GM12891 (cell line): ENCODE results near the gene ALDH1A1.

Experiments used
- DNase-seq: peaks from one replicate; pipeline ENCODE4 v3.0.0; 2011; ENCODE audit warnings: low spot score; ENCODE audit not compliant: insufficient read length
- FAIRE-seq: peaks from 2 replicates; lab custom pipeline; 2011; peaks lifted over from hg19 to GRCh38; lab: Jason Lieb, UNC
- PAX5 ChIP-seq: IDR thresholded peaks from 2 replicates; pipeline ENCODE4 v1.6.1; 2011; ENCODE audit warnings: low read length, moderate library complexity, mild to moderate bottlenecking; ENCODE audit not compliant: insufficient read depth, severe bottlenecking
- POLR2A ChIP-seq: IDR thresholded peaks from 2 replicates; pipeline ENCODE4 v1.6.1; 2011; ENCODE audit warnings: low read depth, low read length, control low read depth
- POLR2AphosphoS5 ChIP-seq: IDR thresholded peaks from 2 replicates; pipeline ENCODE4 v1.6.1; 2011; ENCODE audit warnings: low read depth, low read length, control low read depth
- POU2F2 ChIP-seq: IDR thresholded peaks from 2 replicates; pipeline ENCODE4 v1.6.1; 2011; ENCODE audit warnings: low read depth, mild to moderate bottlenecking, control low read depth, low read length, moderate library complexity
- SPI1 ChIP-seq: IDR thresholded peaks from 2 replicates; pipeline ENCODE4 v1.6.1; 2011; ENCODE audit warnings: low read depth, low read length, control low read depth
- TAF1 ChIP-seq: IDR thresholded peaks from 2 replicates; pipeline ENCODE4 v1.6.1; 2011; ENCODE audit warnings: low read depth, low read length, control low read depth

Gene ALDH1A1

DNA sequence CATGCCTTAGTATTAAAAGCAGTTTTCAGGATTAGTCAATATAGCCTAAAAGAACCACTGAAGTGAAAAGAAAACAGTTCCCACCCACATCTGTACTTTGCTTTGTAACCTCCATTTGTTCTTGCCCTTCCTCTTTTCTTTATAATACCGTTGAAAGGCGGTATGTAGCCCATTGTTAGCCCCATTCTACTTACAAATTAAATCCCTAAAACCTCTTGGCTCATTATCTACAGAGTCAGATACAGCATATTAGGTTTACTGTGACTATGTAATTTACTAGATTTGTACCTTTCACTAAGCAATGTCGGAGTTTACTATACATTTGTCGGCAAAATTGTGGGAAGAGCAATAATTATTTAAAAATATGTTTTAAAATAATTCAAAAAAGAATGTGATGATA lies 17.3 kb downstream of the ALDH1A1 start:
- DNase-seq (no peak), FAIRE-seq (no peak)
- no peak for TF ChIP-seq SPI1
- TF ChIP-seq POLR2AphosphoS5: no peak
- no peak for TF ChIP-seq PAX5
- no peak for TF ChIP-seq POLR2A
- no peak for TF ChIP-seq POU2F2
- no peak for TF ChIP-seq TAF1

DNA sequence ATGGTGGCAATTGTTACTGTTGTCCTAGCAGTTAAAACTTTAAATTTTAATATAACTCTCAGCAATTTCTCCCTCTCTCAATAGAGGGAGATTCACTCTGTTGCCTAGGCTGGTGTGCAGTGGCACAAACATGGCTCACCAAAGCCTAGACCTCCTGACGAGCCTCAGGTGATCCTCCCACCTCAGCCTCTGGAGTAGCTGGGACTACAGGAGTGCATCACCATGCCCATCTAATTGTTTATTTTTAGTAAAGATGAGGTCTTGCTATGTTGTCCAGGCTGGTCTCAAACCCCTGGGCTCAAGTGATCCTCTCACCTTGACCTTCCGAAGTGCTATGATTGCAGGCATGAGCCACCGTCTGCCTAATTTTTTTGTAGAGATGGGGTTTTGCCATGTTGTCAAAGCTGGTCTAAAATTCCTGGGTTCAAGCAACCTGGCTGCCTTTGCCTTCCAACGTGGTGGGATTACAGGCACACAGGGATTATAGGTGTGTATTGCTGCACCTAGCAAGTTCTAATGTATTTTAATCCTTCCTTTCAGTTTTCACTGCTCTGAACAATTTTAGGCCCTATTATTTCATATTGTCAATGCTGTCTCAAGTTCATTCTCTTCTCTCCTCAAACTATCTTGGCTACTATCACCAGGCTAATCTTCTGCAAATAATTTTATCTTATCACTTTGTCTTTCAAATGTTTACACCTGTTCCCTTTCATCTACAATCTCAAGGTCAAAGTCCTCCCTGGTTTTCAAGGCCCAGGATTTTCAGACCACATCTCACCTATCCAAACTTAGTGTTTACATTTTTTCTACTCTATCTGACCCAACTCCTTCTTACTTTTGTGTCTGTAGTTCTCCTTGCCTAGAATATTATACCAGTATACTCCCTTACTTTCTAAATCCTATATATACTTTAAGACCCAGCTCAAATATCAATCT lies 18.9 kb downstream of the ALDH1A1 start:
- DNase-seq (no peak), FAIRE-seq (no peak)
- no peak for TF ChIP-seq POLR2AphosphoS5
- TF ChIP-seq SPI1: no peak
- no peak for TF ChIP-seq TAF1
- TF ChIP-seq PAX5: no peak
- no peak for TF ChIP-seq POU2F2
- no peak for TF ChIP-seq POLR2A

DNA sequence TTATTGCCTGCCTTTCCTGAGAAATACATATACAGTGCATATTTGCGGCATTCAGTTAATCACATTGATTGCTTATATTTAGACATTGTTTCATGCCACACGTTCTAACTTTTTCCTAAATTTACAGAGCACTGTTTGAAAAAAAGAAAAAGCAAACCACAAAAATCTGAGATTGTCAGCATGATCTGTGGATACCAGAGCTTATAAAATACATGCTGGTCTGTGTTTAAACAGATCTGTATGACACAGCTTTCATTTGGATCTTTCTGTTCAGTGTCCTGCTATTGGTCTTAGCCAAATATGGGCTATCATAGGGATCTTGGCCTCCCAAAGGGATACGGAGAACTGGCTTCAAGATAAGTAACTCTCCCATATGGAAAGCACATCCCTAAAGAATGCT lies 20.2 kb downstream of the ALDH1A1 start:
- no peak for FAIRE-seq
- no peak for DNase-seq
- TF ChIP-seq TAF1 (no peak), POU2F2 (no peak), SPI1 (no peak), POLR2A (no peak), POLR2AphosphoS5 (no peak), PAX5 (no peak)

DNA sequence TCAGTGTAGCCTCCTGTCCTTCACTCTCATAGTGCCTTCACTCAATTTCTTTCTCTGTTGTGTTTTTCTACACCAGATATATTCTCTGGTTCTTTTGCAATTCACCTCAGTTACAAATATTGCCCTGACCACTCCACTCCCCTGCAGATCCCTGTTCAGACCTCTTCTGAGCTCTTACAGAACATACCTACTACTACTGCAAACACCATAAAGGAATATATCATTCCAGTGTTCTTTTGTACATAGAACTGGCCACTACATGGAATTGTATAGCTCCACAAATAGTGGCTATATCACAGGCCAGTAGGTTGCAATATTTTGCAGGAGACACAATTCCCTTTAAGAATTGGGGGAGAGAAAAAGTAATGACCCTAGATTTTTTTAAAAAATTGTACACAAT lies 21.0 kb downstream of the ALDH1A1 start:
- FAIRE-seq: no peak
- no peak for DNase-seq
- no peak for TF ChIP-seq POU2F2
- no peak for TF ChIP-seq POLR2A
- no peak for TF ChIP-seq TAF1
- no peak for TF ChIP-seq POLR2AphosphoS5
- no peak for TF ChIP-seq SPI1
- TF ChIP-seq PAX5: no peak

DNA sequence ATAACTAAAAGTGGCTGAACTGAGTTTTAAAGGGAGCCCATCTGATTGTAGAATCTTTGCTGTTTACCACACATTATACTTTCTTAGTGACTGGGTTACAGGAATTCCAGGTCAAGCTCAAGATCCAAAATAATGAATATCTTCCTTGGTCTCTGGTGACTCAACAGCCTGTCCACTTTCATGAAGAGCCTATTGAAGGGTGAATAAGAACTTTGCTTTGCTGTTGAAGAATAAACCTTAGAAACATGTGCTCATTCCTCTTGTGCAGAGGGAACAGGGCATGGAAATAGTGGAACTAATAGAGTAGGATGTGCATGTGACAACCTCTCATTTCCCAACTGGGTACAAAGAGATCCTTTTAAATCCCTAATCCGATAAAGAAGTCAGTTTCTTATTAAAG lies 21.4 kb downstream of the ALDH1A1 start:
- no peak for DNase-seq
- TF ChIP-seq PAX5 (no peak), SPI1 (no peak), POLR2AphosphoS5 (no peak), POLR2A (no peak), TAF1 (no peak), POU2F2 (no peak)
- no peak for FAIRE-seq

DNA sequence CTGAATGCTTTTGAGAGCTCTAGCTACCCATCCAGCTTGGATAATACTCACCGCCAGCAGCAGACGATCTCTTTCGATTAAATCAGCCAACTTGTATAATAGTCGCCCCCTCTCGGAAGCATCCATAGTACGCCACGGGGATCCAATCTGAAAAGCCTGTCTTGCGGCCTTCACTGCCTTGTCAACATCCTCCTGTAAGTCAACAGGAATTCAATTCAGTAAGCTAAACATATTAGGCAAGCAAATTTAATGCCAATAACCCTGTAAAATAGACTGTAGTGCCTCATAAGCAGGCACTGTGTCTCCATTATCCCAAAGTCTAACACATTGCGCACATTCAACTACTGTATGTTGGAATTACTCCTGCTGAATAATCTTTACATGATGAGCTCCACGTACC lies 22.0 kb downstream of the ALDH1A1 start:
- no peak for DNase-seq
- no peak for FAIRE-seq
- TF ChIP-seq PAX5 (no peak), TAF1 (no peak), POLR2AphosphoS5 (no peak), SPI1 (no peak), POU2F2 (no peak), POLR2A (no peak)

DNA sequence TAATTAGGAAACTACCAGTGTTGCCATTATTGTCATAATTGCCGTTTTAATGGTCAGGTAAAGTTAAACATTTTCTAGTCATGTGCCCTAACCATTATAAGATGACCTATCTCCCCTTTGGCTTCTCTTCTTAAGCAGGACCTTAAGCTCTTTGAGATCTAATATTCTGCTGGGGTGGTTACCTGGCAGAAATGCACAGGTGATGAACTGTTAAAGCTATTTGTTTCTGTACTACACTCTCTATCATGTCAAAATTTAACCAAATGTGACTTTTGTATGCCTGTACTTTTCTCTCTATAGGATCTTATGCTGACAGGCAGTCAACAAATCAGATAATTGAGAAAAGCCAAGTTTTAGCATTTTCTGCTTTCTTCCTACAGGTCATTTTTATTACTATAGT lies 23.3 kb downstream of the ALDH1A1 start:
- no peak for DNase-seq
- no peak for FAIRE-seq
- no peak for TF ChIP-seq POLR2A
- no peak for TF ChIP-seq POLR2AphosphoS5
- TF ChIP-seq TAF1: no peak
- TF ChIP-seq POU2F2: no peak
- TF ChIP-seq SPI1: no peak
- no peak for TF ChIP-seq PAX5

DNA sequence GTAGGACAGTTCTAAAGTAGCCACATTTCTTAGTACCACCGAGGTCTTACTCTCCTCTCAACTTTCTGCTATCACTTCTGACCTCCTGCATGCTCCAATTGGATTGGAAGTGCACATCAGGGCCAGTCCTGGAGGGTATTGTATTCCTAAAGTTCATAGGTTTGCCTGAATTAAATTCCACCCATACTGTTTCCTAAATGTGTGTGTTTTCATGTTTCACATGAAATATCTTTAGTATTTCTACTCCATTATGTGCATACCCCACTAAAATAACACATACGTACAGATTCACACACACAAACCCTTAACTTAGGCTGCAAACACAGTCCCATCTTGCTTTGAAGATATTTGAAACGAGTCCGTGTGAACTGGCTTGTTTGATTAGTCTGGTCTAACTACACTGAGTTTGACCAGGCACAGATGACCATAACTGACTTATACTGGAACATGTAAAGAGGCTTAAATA lies 24.8 kb downstream of the ALDH1A1 start:
- TF ChIP-seq PAX5 (no peak), POU2F2 (no peak), SPI1 (no peak), POLR2A (no peak), POLR2AphosphoS5 (no peak), TAF1 (no peak)
- DNase-seq (no peak), FAIRE-seq (no peak)

DNA sequence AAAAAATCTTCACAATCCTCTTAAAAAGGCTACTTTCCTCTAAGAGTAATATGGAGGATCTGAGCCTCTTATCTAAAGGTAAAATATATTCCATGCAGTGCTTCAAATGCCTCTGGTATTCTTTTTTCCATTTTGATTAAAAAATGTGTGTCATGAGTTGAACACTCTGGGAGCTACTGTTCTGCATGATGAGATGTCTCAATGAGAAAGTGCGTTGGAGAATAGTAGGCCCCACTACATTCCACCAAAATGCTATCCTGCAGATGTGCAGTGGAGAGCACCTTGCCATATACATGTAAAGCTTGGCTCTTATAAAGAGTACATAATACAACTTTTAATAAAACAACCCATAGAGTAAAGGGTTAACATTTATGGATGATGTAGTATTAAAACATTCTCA lies 26.3 kb downstream of the ALDH1A1 start:
- TF ChIP-seq PAX5: no peak
- TF ChIP-seq POLR2A: no peak
- TF ChIP-seq SPI1: no peak
- no peak for TF ChIP-seq TAF1
- no peak for TF ChIP-seq POLR2AphosphoS5
- no peak for TF ChIP-seq POU2F2
- DNase-seq (no peak), FAIRE-seq (no peak)
